MCF 10A (cell line): ENCODE results near the gene LRCH4. TPM values are rescaled to one million over a fixed set of nuclear protein-coding genes. Genes with fewer than 3 reads are reported as not detected.

Experiments used
- BruUV-seq: library from RNA; stranded (reverse); fragments of 400-500 nt; replicated peaks from 2 replicates; lab custom pipeline; 2021; lab: Mats Ljungman, UMichigan
- CTCF ChIA-PET: fragments of 300-600 bp; sonication (Branson Sonifier 250); formaldehyde crosslinking; extraction: SDS; loops from one replicate; lab custom pipeline; 2021; ENCODE audit warnings: antibody characterized with exemption, inconsistent platforms; lab: Yijun Ruan, JAX
- POLR2A ChIA-PET: fragments of 300-600, 350-650 bp; sonication (Branson Sonifier 250); formaldehyde crosslinking; extraction: SDS; loops from one replicate; lab custom pipeline; 2020; ENCODE audit warnings: antibody characterized with exemption, inconsistent platforms; lab: Yijun Ruan, JAX
- DNase-seq: peaks from one replicate; pipeline ENCODE4 v3.0.0-alpha.2; 2018; ENCODE audit not compliant: unreplicated experiment
- H3K27ac Mint-ChIP-seq: one replicate; pipeline ENCODE4 v1.8.0; 2022; ENCODE audit warnings: mild to moderate bottlenecking, low read depth, mixed read lengths; ENCODE audit not compliant: unreplicated experiment
- H3K27me3 Mint-ChIP-seq: one replicate; pipeline ENCODE4 v1.8.0; 2022; ENCODE audit warnings: mixed read lengths; ENCODE audit not compliant: insufficient read depth, unreplicated experiment
- H3K36me3 Mint-ChIP-seq: one replicate; pipeline ENCODE4 v1.8.0; 2022; ENCODE audit warnings: mild to moderate bottlenecking, moderate library complexity, mixed read lengths; ENCODE audit not compliant: insufficient read depth, unreplicated experiment
- H3K4me1 Mint-ChIP-seq: one replicate; pipeline ENCODE4 v1.8.0; 2022; ENCODE audit warnings: mixed read lengths; ENCODE audit not compliant: insufficient read depth, unreplicated experiment
- H3K4me3 Mint-ChIP-seq: one replicate; pipeline ENCODE4 v1.8.0; 2022; ENCODE audit warnings: mild to moderate bottlenecking, moderate library complexity, mixed read lengths; ENCODE audit not compliant: unreplicated experiment
- H3K9me3 Mint-ChIP-seq: one replicate; pipeline ENCODE4 v1.8.0; 2022; ENCODE audit warnings: mixed read lengths; ENCODE audit not compliant: unreplicated experiment
- CTCF ChIP-seq: fragments of 200-600 bp; IDR thresholded peaks from one replicate; pipeline ENCODE4 v1.8.0; 2022; ENCODE audit warnings: antibody characterized with exemption, mild to moderate bottlenecking; ENCODE audit not compliant: unreplicated experiment
- intact Hi-C: fragments of 100-400 bp; cut with micrococcal nuclease; formaldehyde crosslinking; loops from 2 replicates; pipeline ENCODE4 v1.14.1; 2022
- total RNA-seq: library from RNA; stranded (reverse); gene quantifications from 2 replicates; pipeline ENCODE4 v1.2.3, GENCODE V29; 2022

The LRCH4 gene
- total RNA-seq, 1 experiment from 2014 or later: 22.3 TPM

GRCh38 chr7:100562195-100563099, 23.5 kb downstream of the LRCH4 start:
- no peak overlapping the region for H3K27ac Mint-ChIP-seq
- H3K9me3 Mint-ChIP-seq: no peaks in the 10 kb centered on the region
- H3K36me3 Mint-ChIP-seq: no peaks in the 10 kb centered on the region
- intact Hi-C loops: no loop called here
- H3K27me3 Mint-ChIP-seq: no peaks in the 10 kb centered on the region
- CTCF ChIA-PET: interaction anchor here (0.5 to 8.4 kb wide), 18 partner anchors 9 to 1284 kb away, joined by 3 to 95 read pairs (median 7); partner anchors contain the start of genes SPACDR and TSC22D4
- DNase-seq: no peak
- H3K4me3 Mint-ChIP-seq: no peak overlapping the region
- H3K4me1 Mint-ChIP-seq: no peaks in the 10 kb centered on the region
- BruUV-seq: no TSS peak
- TF ChIP-seq CTCF: no peak
- POLR2A ChIA-PET: interaction anchor here (0.6 kb wide), 1 partner anchor 128 kb away, joined by 3 read pairs; no protein-coding TSS in a partner anchor

GRCh38 chr7:100561491-100562194, 24.3 kb downstream of the LRCH4 start:
- Mint-ChIP-seq H3K4me3 (no peak overlapping the region), H3K9me3 (no peaks in the 10 kb centered on the region), H3K27me3 (no peaks in the 10 kb centered on the region), H3K4me1 (peaks cover under 1% of the 10 kb centered on the region), H3K27ac (no peak overlapping the region), H3K36me3 (peaks cover 3% of the 10 kb centered on the region)
- no peak for DNase-seq
- no peak for TF ChIP-seq CTCF
- intact Hi-C loops: no loop called here
- BruUV-seq: no TSS peak
- POLR2A ChIA-PET: interaction anchor here (0.6 kb wide), 1 partner anchor 21 kb away, joined by 3 read pairs; no protein-coding TSS in a partner anchor
- CTCF ChIA-PET: interaction anchor here (0.6 to 8.4 kb wide), 9 partner anchors 13 to 1285 kb away, joined by 3 to 95 read pairs (median 17); partner anchors contain the start of gene TSC22D4

GRCh38 chr7:100559127-100559526, 26.8 kb downstream of the LRCH4 start:
- intact Hi-C loops: loop anchor here (1.0 kb wide), 1 partner anchor 90 kb away; no protein-coding TSS in a partner anchor
- Mint-ChIP-seq H3K4me3 (no peak overlapping the region), H3K36me3 (peaks cover 14% of the 10 kb centered on the region), H3K27ac (no peak overlapping the region), H3K4me1 (peaks cover 5% of the 10 kb centered on the region), H3K9me3 (no peaks in the 10 kb centered on the region), H3K27me3 (no peaks in the 10 kb centered on the region)
- ChIA-PET CTCF (interaction anchor here (0.6 to 8.4 kb wide), 33 partner anchors 11 to 689 kb away, joined by 3 to 95 read pairs (median 6); partner anchors contain the start of genes FBXO24, SPACDR and TSC22D4), POLR2A (interaction anchor here (0.7 to 1.5 kb wide), 5 partner anchors 19 to 90 kb away, joined by 3 to 11 read pairs (median 4); partner anchors contain the start of genes AGFG2, FBXO24, LRCH4 and TSC22D4)
- no peak for DNase-seq
- no TSS peak for BruUV-seq
- TF ChIP-seq CTCF: no peak
